ENCODE results near the gene LZTR1. TPM values are rescaled to one million over a fixed set of nuclear protein-coding genes. Genes with fewer than 3 reads are reported as not detected.

Gene LZTR1
- polyA plus RNA-seq, 3 donors, result 35.7 to 42.8 (median 37.3) TPM

DNA sequence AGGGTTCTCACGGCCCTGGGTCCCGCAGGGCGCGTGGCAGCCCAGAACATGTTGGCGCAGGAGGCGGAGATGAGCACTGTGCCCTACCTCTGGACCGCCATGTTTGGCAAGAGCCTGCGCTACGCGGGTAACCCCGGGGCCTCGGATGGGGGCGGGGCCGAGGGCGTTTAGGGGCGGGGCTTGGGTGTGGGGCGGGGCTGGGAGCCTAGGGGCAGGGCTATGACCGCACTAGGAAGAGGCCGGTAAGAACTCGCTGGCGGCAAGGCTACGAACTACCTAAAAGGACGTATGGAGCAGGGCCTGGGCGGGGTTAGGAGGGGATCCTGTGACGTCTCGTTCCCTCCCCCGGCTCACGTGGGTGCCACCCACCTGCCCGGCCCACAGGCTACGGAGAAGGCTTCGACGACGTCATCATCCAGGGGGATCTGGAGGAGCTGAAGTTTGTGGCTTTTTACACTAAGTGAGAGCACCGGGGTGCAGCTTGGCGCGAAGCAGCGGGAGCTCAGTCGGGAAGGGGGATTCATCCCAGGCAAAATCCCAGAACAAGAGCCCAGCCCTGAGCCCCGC lies 2.8 kb upstream of the LZTR1 start:
- no peak for DNase-seq (ENCODE audit: low read depth in 3 of 3, low spot score in 2 of 3)

DNA sequence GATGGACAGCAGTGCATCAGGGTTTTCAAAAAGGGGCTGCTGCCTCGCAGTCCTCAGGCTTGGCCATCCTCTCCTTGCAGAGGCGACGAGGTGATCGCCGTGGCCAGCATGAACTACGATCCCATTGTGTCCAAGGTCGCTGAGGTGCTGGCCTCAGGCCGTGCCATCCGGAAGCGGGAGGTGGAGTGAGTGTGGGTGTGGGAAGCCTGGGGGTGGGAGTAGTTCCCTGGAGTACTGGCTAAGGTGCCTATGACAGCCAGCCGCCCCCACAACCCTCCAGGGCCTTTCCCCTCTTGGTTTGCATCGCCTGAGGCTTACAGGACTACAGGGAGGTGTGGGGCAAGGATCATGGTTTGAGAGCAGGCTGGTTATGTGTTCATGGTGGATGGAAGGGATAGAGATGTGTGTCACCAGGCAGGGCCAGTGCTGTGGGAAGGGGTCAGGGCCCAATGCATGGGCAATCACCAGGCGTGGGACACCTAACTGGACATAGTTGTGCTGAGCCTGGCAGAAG lies 2.1 kb upstream of the LZTR1 start:
- DNase-seq (ENCODE audit: low read depth in 3 of 3, low spot score in 2 of 3), result no peak

DNA sequence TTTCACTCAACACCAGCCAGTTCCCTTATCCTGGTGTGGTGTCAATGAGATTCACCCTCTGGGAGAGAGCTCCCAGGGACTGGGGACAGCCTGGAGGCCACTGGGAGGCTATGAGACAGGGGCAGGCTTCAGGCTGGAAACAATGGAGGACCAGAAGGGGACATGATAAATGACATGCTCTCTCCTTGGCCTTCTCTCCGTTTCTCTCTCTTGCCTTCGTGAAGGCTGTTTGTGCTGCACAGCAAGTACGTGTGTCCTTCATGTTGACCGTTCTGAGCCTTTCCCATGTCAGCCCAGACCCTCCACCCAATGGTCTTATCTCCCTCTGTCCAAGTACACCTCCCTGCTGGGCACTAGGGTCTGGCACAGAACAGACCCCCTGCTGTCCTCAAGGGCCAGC lies 1.6 kb upstream of the LZTR1 start:
- no peak for DNase-seq (ENCODE audit: low read depth in 3 of 3, low spot score in 2 of 3)

DNA sequence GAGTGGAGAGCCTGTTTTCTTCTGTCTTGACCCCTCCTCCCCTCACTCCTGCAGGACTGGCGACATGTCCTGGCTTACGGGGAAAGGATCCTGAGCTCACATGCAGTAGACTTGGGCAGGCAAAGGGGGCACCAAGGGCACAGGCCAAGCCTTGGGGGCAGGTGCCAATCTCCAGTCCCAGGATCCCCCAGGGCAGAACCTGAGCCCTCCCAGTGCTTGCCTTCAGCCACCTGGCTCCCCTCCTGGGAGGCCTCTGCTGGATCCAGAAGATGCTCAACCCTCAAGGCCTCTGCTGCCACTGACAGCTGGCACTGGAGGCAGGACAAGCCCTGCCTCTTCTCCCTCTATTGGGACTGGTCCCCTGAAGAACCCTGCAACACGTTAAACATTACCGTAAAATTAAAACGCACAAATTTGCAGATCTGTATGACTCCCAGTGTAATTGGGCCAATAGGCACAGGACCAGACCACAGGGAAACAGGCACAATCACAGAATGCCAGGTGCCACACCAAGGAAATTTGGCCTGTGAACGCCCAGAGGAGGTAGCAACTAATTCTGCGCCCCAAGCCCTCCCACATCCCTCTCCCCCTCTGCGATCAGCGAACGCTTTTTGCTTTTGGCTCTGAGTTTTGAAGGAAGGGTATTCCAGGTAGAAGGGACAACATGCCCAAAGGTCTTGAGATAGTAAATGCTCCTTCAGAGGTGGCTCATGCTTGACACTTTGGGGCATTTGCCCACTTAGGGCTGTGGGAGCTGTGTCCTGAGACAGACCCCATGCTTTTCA lies 967 bp upstream of the LZTR1 start:
- DNase-seq (ENCODE audit: low read depth in 3 of 3, low spot score in 2 of 3), result no peak

DNA sequence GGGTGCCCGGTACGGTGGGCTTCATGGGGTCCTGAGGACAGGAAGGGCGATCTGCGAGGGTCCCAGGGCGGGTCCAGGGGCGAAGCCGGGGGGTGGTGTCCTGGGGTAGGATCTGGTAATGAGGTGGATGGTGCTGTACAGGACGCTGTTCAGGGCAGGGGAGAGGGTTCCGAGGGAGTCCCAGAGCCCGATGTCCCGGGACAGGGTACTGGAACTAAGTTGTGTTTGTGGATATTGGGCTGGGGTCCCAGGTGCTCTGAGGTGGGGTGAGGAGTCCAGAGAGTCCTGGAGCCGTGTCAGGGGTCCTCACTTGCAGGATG lies 426 bp downstream of the LZTR1 start:
- DNase-seq (ENCODE audit: low read depth in 3 of 3, low spot score in 2 of 3), result no peak

DNA sequence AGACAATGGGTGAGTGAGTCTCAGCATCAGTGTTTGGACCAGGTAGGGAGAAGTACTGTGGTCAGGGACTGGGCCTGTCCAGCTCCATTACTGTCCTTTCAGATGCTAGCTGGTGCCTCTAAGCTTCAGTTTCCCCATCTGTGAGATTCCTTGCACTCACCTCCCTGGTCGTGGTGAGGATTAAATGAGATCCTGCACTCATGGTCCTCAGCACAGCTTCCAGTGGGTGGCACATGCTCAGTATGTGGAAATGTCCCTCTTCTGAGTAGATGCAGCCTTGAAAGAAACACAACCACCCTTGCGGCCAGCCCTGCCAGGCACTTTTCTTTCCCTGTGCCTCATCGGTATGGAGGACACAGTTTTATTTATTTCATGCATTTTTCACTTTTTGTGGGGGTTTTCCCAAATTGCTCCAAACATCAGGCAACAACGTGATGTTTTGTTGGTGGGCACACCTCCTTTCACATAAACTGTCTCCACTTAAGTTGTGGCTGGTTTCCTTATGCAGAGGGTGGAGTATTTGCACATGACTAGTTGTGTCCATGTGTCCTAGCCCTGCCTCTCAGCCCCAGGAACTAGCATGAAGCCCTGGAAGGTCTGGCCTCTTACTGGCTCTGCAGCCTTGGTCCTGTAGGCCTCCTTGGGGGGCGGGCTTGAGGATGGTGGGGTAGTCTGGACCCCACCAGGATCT lies 1.1 kb downstream of the LZTR1 start:
- DNase-seq (ENCODE audit: low read depth in 3 of 3, low spot score in 2 of 3), result no peak

DNA sequence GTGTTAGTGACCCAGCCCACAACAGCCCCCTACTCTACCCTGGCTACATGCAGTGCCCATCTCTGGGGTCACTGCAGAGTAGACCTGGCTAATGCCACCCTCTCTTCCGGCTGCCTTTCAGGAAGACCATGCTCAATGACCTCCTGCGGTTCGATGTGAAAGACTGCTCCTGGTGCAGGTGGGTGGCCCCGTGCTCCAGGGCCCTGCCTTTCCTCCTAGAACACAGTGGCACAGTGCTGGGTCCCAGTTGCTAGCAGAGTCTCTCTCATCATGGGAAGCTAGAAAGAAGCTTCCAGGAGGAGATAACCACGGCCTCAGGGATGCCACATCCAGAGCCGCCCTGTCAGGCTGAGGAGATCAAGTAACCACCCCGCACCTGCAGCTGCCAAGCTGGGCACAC lies 3.6 kb downstream of the LZTR1 start:
- no peak for DNase-seq (ENCODE audit: low read depth in 3 of 3, low spot score in 2 of 3)

DNA sequence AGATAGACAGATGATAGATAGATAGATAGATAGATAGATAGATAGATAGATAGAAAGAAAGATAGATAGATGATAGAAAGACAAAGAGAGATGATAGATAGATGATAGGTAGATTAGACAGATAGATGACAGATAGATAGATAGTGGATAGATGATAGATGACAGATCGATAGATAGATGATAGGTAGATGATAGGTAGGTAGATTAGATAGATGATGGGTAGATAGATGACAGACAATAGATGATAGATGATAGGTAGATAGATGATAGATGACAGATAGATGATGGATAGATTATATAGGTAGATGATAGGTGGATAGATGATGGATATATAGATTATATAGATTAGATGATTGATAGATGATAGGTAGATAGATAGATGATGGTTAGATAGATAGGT lies 4.3 kb downstream of the LZTR1 start:
- DNase-seq (ENCODE audit: low read depth in 3 of 3, low spot score in 2 of 3), result no peak

DNA sequence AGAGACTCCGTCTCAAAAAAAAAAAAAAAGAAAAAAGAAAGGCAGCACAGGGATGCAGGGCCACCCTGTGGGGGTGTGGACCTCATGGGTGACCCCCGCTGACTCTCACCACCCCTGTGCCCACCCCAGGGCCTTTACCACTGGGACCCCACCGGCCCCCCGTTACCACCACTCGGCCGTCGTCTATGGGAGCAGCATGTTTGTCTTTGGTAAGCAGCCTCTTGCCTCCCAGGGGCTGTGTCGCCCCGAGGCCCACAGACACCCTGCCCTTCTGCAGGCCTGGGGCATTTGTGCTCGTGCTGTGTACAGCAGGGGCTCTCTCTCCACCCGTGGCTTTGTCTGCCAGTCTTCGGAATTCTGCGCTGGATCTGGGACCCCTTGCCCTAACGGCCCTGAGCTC lies 5.3 kb downstream of the LZTR1 start:
- no peak for DNase-seq (ENCODE audit: low read depth in 3 of 3, low spot score in 2 of 3)

DNA sequence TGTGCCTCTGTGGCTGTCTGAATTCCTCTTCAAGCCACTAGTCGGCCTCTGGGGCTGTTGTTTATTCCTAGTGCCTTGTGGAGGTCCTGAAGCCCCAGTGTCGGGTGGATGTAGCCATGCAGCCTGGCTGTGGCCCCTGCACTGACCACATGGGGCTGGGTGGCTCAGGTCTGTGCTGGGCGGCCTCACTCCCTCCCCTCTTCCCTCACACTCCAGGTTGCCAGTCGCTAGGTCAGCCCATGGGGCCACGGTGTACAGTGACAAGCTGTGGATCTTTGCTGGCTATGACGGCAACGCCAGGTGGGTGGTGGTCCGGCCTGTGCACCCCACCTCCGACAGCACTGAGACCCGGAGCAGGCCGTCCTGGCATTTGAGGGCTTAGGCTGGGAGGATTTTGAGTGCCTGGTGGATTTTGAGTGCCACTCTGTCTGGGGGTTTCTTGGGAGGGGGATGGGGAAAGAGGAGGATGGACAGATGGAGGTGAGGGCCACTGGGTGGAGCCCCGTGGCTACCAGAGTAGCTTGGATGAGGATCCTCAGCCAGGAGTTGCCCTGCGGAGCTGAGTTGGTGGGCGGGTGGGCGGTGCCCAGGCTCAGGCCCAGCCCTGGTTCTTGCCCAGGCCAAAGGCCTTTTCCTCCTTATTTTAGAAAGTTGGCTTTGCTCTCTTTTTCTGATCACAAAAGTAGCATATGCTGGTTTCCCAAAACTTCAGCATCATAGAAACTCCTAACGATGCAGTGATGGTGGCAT lies 6.7 kb downstream of the LZTR1 start:
- DNase-seq (ENCODE audit: low read depth in 3 of 3, low spot score in 2 of 3), result no peak

DNA sequence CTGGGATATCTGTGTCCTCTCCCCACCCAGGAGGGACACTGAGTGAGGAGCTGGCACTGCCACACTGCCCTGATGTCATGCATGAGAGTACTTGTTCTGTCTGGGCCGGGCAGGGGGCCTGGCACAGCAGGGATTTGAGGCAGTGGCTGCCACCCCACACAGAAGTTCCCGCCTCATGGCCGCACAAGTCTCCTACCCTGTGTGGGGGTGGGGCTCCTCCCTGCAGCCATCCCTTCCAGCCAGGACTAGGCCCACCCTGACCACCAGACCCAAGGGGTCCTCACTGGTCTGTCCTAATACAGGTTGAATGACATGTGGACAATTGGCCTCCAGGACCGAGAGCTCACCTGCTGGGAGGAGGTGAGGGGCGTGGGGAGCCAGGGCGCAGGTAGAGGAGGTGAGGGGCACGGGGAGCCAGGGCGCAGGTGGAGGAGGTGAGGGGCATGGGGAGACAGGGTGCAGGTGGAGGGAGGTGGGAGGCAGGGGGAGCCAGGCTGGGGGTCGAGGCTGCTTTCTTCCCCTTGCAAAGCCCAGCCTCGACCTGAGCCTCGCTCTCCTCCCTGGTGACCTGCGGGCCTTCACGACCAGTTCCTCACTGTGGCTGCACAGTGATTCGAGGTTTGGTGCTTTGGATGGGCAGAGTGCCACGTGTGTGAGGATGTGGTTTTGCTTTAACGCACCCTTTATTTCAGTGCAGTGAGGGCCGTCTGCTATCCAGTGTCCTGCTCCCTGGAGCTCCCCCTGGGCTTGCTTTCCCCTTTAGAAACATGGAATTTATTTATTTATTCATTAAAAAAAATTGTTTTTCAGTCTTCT lies 7.4 kb downstream of the LZTR1 start:
- no peak for DNase-seq (ENCODE audit: low read depth in 3 of 3, low spot score in 2 of 3)

DNA sequence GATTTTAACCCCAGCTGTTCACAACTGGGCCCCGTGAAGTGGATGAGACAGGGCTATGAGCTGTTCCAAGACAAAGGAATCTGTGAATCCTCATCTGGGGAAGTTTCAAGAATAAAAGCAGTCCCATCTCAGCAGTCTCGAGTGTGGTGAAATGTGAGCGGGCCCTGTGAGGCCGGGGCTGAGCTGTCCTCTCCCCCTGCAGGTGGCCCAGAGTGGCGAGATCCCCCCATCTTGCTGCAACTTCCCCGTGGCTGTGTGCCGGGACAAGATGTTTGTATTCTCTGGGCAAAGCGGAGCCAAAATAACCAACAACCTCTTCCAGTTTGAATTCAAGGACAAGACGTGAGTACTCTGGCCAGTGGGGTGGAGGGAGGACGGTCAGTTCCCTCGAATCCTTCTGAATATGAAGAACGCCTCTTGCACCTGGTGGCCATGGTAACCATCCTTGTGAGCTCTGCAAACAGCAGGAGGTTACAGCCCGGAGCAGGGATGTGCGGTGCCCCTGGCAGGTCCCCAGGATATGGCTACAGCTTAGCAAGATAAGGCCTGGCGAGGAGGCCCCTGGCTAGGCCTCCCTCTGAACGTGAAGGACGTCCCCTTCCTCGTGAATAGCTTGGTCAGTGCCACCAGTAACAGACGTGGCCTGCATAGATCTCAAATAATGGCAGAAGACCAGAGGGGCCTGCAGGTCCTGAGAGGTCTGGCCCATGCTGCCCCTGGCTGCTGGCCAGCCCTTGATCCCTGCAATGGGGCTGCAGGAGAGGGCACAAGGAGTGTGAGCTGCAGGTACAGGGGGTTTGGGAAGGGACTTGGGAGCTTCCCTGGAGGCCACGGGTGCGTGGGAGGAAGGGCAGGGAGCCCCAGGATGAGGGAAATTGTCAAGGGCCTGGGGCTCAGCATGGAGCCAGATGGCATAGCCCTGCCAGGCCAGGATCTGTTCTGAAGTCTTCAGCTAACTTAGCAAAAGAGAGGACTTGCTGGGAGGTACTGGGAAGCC lies 8.4 kb downstream of the LZTR1 start:
- DNase-seq (ENCODE audit: low read depth in 3 of 3, low spot score in 2 of 3), result no peak

DNA sequence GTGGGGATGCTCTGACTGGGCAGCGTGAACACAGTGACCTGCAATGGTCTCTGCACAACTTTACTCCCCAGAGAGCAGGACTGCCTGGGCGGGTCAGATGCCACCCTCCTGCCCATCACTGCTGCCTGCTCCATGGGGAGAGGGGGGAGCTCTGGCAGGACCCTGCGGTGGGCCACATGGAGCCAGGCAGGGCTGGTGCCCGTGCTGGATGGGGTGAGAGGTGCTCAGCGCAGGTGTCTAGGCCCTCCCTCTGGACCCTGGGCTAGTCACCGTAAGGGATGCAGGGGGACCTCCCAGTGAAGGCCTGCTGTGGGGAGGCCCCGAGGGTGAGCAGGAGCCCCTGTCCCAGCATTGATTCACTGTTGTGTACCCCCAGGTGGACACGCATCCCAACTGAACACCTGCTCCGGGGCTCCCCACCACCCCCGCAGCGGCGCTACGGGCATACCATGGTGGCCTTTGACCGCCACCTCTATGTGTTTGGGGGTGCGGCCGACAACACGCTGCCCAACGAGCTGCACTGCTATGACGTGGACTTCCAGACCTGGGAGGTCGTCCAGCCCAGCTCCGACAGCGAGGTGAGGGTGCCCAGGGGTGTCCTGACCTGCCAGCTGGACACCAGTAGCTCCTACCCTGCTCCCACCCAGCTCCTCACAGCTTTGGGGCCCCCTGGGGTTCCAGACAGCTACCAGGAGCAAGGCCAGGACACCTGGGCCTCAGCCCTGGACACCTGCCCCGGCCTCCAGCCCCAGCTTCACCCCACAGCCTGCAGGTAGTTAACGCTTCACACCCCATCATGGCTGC lies 9.4 kb downstream of the LZTR1 start:
- DNase-seq (ENCODE audit: low read depth in 3 of 3, low spot score in 2 of 3), result no peak

DNA sequence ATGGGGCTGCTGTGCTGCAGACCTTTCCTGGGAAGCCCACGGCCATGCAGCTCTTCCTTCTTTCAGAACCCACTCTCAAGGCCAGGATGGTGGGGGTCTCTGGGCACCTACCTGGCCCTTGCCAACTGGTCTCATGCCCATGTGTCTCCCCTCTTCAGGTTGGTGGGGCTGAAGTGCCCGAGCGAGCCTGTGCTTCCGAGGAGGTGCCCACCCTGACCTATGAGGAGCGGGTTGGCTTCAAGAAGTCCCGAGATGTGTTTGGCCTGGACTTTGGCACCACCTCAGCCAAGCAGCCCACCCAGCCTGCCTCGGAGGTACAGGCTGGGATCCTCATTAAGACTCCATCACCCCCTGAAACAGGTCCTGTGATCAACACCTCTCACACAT lies 10.0 kb downstream of the LZTR1 start:
- DNase-seq (ENCODE audit: low read depth in 3 of 3, low spot score in 2 of 3), result no peak

DNA sequence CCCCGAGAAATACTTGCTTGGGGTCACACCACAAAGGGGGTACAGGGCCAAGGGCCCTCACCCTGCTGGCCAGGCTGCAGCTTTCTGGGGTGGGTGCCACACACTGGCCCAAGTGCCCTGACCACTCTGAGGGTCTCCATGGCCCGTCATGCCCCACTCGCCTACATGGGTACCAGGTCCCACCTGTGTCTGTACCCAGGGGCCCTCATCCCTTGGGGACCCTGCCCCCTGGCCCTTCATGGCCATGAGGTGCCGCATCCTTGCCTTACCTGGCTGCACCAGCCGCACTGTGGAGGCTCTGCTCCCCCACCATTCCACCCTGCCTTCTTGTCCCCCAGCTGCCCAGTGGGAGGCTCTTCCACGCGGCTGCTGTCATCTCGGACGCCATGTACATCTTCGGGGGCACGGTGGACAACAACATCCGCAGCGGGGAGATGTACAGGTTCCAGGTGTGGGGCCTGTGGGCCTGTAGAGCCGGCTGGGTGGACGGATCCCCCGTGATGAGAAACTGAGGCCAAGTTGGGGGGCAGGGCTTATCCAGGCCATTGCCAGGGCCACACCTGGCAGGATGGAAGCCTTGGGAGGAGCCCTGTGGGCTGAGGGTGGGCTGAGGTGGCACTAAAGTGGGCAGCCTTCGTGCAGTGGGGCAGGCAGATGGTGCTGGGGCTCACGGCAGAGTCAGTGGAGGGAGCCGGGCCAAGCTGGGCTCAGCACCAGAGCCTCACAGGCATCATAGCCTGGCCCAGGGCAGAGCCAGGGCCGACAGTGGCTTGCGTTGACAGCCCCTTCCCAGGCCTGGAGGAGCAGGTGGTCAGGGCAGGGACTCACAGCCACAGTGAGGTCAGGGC lies 10.6 kb downstream of the LZTR1 start:
- DNase-seq (ENCODE audit: low read depth in 3 of 3, low spot score in 2 of 3), result no peak

DNA sequence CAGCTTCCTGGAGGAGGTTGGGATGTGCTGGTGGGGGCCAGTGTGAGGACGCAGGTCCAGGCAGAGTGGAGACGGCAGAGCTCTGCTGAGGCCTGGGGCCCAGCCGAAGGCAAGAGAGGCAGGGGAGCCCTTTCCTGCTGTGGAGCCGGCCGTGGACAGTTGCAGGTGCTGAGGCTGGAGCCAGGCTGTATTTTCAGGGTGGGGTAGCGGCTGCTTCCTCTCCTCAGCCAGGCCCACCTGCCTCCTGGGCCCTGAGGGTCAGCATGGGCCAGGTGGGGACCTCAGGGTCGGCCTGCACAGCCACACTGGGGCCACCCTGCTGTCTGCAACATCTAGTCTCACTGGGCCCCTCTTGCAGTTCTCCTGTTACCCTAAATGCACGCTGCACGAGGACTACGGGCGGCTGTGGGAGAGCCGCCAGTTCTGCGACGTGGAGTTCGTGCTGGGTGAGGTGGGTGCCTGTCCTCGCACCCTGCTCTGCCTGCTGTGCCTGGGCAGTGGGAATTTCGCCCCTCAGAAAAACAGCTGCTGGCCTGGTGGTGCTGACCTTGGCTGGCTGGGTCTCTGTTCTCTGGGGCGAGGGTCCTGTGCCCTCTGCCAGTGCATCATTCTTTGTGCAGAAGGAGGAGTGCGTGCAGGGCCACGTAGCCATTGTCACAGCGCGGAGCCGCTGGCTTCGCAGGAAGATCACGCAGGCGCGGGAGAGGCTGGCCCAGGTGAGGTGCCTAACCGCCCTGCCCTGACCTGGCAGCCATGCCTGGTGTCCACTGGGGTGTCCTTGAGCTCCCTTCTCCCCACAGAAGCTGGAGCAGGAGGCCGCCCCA lies 11.4 kb downstream of the LZTR1 start:
- no peak for DNase-seq (ENCODE audit: low read depth in 3 of 3, low spot score in 2 of 3)
